ENCODE results near the gene DNPH1.

The DNPH1 gene

GRCh38 chr6:43271944-43272343 lies 42.7 kb upstream of the DNPH1 start:
- no peak overlapping the region for H3K9ac ChIP-seq (ENCODE audit: low read depth, low read length)
- no peak overlapping the region for H3K27ac ChIP-seq (ENCODE audit: low read length)
- no peaks in the 10 kb centered on the region for H3K9me3 ChIP-seq (ENCODE audit: insufficient read depth, low read depth, low read length)
- H3K27me3 ChIP-seq (ENCODE audit: insufficient read depth, low read length) = peaks cover 93% of the 10 kb centered on the region
- no peak overlapping the region for H3K4me3 ChIP-seq (ENCODE audit: low read length)
- peaks cover 12% of the 10 kb centered on the region for H3K4me1 ChIP-seq (ENCODE audit: insufficient read depth, low read length)
- H3K36me3 ChIP-seq (ENCODE audit: insufficient read depth, low read depth, low read length) = no peaks in the 10 kb centered on the region

GRCh38 chr6:43271103-43271815 lies 42.0 kb upstream of the DNPH1 start:
- Histone ChIP-seq H3K9ac (ENCODE audit: low read depth, low read length) (no peak overlapping the region), H3K27ac (ENCODE audit: low read length) (no peak overlapping the region), H3K27me3 (ENCODE audit: insufficient read depth, low read length) (peaks cover 86% of the 10 kb centered on the region), H3K9me3 (ENCODE audit: insufficient read depth, low read depth, low read length) (no peaks in the 10 kb centered on the region), H3K4me3 (ENCODE audit: low read length) (no peak overlapping the region), H3K36me3 (ENCODE audit: insufficient read depth, low read depth, low read length) (no peaks in the 10 kb centered on the region), H3K4me1 (ENCODE audit: insufficient read depth, low read length) (peaks cover 8% of the 10 kb centered on the region; the same call in 1 of the 2 replicates)

- Histone ChIP-seq H3K27ac (ENCODE audit: low read length) (no peak overlapping the region), H3K9me3 (ENCODE audit: insufficient read depth, low read depth, low read length) (no peaks in the 10 kb centered on the region), H3K4me1 (ENCODE audit: insufficient read depth, low read length) (peaks cover 6% of the 10 kb centered on the region; the same call in 1 of the 2 replicates), H3K9ac (ENCODE audit: low read depth, low read length) (no peak overlapping the region), H3K27me3 (ENCODE audit: insufficient read depth, low read length) (peaks cover 68% of the 10 kb centered on the region), H3K4me3 (ENCODE audit: low read length) (peak overlapping the region; percentile 45; the same call in 1 of the 2 replicates), H3K36me3 (ENCODE audit: insufficient read depth, low read depth, low read length) (no peaks in the 10 kb centered on the region)
These were observed 40.2 kb upstream of the DNPH1 start for GRCh38 chr6:43269273-43270007.

- Histone ChIP-seq H3K9ac (ENCODE audit: low read depth, low read length) (no peak overlapping the region), H3K4me3 (ENCODE audit: low read length) (0 out of 2 replicates have a peak overlapping the region, but pooled peaks have one; percentile 45), H3K27ac (ENCODE audit: low read length) (no peak overlapping the region), H3K36me3 (ENCODE audit: insufficient read depth, low read depth, low read length) (no peaks in the 10 kb centered on the region), H3K4me1 (ENCODE audit: insufficient read depth, low read length) (peaks cover 6% of the 10 kb centered on the region; the same call in 1 of the 2 replicates), H3K9me3 (ENCODE audit: insufficient read depth, low read depth, low read length) (no peaks in the 10 kb centered on the region), H3K27me3 (ENCODE audit: insufficient read depth, low read length) (peaks cover 62% of the 10 kb centered on the region)
These were observed 39.5 kb upstream of the DNPH1 start for GRCh38 chr6:43268782-43269272.

- Histone ChIP-seq H3K4me3 (ENCODE audit: low read length) (no peak overlapping the region), H3K36me3 (ENCODE audit: insufficient read depth, low read depth, low read length) (no peaks in the 10 kb centered on the region), H3K27ac (ENCODE audit: low read length) (no peak overlapping the region), H3K9me3 (ENCODE audit: insufficient read depth, low read depth, low read length) (no peaks in the 10 kb centered on the region), H3K4me1 (ENCODE audit: insufficient read depth, low read length) (peaks cover 6% of the 10 kb centered on the region; the same call in 1 of the 2 replicates), H3K9ac (ENCODE audit: low read depth, low read length) (no peak overlapping the region), H3K27me3 (ENCODE audit: insufficient read depth, low read length) (peaks cover 57% of the 10 kb centered on the region)
These were observed 39.0 kb upstream of the DNPH1 start for GRCh38 chr6:43268355-43268700.

GRCh38 chr6:43267619-43268354 lies 38.5 kb upstream of the DNPH1 start:
- peaks cover 6% of the 10 kb centered on the region; the same call in 1 of the 2 replicates for H3K4me1 ChIP-seq (ENCODE audit: insufficient read depth, low read length)
- H3K27me3 ChIP-seq (ENCODE audit: insufficient read depth, low read length) = peaks cover 52% of the 10 kb centered on the region
- H3K36me3 ChIP-seq (ENCODE audit: insufficient read depth, low read depth, low read length) = no peaks in the 10 kb centered on the region
- no peak overlapping the region for H3K27ac ChIP-seq (ENCODE audit: low read length)
- no peak overlapping the region for H3K4me3 ChIP-seq (ENCODE audit: low read length)
- peak overlapping the region; percentile 16; the same call in 1 of the 2 replicates for H3K9ac ChIP-seq (ENCODE audit: low read depth, low read length)
- no peaks in the 10 kb centered on the region for H3K9me3 ChIP-seq (ENCODE audit: insufficient read depth, low read depth, low read length)

GRCh38 chr6:43265564-43265963 lies 36.3 kb upstream of the DNPH1 start:
- Histone ChIP-seq H3K9ac (ENCODE audit: low read depth, low read length) (no peak overlapping the region), H3K36me3 (ENCODE audit: insufficient read depth, low read depth, low read length) (no peaks in the 10 kb centered on the region), H3K9me3 (ENCODE audit: insufficient read depth, low read depth, low read length) (no peaks in the 10 kb centered on the region), H3K4me3 (ENCODE audit: low read length) (no peak overlapping the region), H3K4me1 (ENCODE audit: insufficient read depth, low read length) (peaks cover 6% of the 10 kb centered on the region; the same call in 1 of the 2 replicates), H3K27me3 (ENCODE audit: insufficient read depth, low read length) (peaks cover 33% of the 10 kb centered on the region), H3K27ac (ENCODE audit: low read length) (no peak overlapping the region)

GRCh38 chr6:43264599-43265145 lies 35.4 kb upstream of the DNPH1 start:
- Histone ChIP-seq H3K4me1 (ENCODE audit: insufficient read depth, low read length) (peaks cover 6% of the 10 kb centered on the region; the same call in 1 of the 2 replicates), H3K27me3 (ENCODE audit: insufficient read depth, low read length) (peaks cover 24% of the 10 kb centered on the region), H3K27ac (ENCODE audit: low read length) (no peak overlapping the region), H3K4me3 (ENCODE audit: low read length) (no peak overlapping the region), H3K9ac (ENCODE audit: low read depth, low read length) (no peak overlapping the region), H3K9me3 (ENCODE audit: insufficient read depth, low read depth, low read length) (no peaks in the 10 kb centered on the region), H3K36me3 (ENCODE audit: insufficient read depth, low read depth, low read length) (no peaks in the 10 kb centered on the region)

GRCh38 chr6:43263314-43264178 lies 34.3 kb upstream of the DNPH1 start:
- H3K4me1 ChIP-seq (ENCODE audit: insufficient read depth, low read length) = peaks cover 6% of the 10 kb centered on the region; the same call in 1 of the 2 replicates
- no peaks in the 10 kb centered on the region for H3K36me3 ChIP-seq (ENCODE audit: insufficient read depth, low read depth, low read length)
- H3K4me3 ChIP-seq (ENCODE audit: low read length) = no peak overlapping the region
- H3K27me3 ChIP-seq (ENCODE audit: insufficient read depth, low read length) = peaks cover 12% of the 10 kb centered on the region
- no peaks in the 10 kb centered on the region for H3K9me3 ChIP-seq (ENCODE audit: insufficient read depth, low read depth, low read length)
- H3K9ac ChIP-seq (ENCODE audit: low read depth, low read length) = no peak overlapping the region
- no peak overlapping the region for H3K27ac ChIP-seq (ENCODE audit: low read length)

- Histone ChIP-seq H3K4me1 (ENCODE audit: insufficient read depth, low read length) (peaks cover 6% of the 10 kb centered on the region; the same call in 1 of the 2 replicates), H3K4me3 (ENCODE audit: low read length) (no peak overlapping the region), H3K36me3 (ENCODE audit: insufficient read depth, low read depth, low read length) (no peaks in the 10 kb centered on the region), H3K9ac (ENCODE audit: low read depth, low read length) (no peak overlapping the region), H3K27me3 (ENCODE audit: insufficient read depth, low read length) (peaks cover 5% of the 10 kb centered on the region), H3K9me3 (ENCODE audit: insufficient read depth, low read depth, low read length) (no peaks in the 10 kb centered on the region), H3K27ac (ENCODE audit: low read length) (no peak overlapping the region)
These were observed 33.6 kb upstream of the DNPH1 start for GRCh38 chr6:43262780-43263313.
